Measurements from ENCODE around the gene ARMC8. TPM values are rescaled to one million over a fixed set of nuclear protein-coding genes. Genes with fewer than 3 reads are reported as not detected.

The ARMC8 gene
- total RNA-seq, 1 donor from 2014 or later: 81.1 TPM

- DNase-seq (ENCODE audit: low spot score): no peak
Measured at GRCh38 chr3:138242466-138242865, 55.4 kb downstream of the ARMC8 start.

GRCh38 chr3:138245026-138245425 is 57.9 kb downstream of the ARMC8 start:
- DNase-seq (ENCODE audit: low spot score): no peak

DNA sequence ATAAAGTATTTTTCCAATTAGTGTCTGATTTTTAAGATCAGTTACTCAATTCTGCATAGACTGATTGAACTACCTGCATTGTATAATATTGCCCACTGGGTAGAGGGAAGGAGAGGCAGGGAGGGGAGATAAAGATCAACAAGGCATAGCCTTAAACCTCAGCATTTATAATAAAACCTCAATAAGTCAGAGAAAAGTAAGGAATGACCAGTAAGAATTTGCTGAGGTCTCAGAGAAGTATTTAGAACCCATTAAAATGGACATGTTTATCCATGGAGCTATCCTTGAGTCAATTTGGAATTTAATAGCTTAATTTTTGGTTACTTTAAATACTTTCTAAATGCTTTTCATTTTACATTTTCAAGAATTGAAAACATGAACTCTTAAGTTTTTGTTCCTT is 62.5 kb downstream of the ARMC8 start:
- no peak for DNase-seq (ENCODE audit: low spot score)

- no peak for DNase-seq (ENCODE audit: low spot score)
Measured at GRCh38 chr3:138253609-138254008, 66.5 kb downstream of the ARMC8 start.

DNA sequence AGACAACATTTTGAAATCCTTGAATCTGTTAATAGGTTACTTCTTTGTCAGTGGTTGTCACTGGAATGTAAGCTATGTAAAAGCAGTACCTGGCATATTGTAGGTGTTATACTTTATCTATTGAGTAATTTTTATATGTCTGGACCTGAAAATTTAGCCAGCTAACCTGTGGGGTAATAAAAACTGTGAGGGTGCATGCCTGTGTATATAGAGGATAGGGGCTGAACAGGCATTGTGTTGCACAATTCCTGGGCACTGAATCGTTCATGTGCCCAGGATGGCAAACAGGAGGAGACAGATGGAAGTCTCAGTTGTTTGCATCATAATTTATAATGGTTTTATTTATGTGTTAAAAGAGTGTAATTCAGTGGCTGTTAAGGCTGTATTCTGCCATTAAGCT is 67.1 kb downstream of the ARMC8 start:
- no peak for DNase-seq (ENCODE audit: low spot score)

DNA sequence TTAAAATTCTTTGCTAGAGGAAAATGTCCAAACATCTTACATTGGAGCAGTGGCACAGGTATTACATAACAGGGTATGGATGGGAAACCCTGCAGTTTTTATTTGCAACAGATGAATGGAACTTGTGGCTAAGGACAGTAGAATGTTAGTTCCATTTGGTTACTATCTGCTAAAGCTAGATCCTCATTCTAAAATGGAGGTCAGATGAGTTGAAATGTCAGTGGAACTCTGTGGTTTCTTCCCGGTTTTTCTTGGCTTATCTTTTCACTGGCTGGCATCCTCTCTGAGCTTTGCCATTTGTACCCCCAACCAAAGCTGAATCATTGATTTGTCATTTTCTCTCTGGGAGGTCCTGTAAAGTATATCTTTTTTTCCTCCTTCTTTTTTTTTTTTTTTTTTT is 68.9 kb downstream of the ARMC8 start:
- no peak for DNase-seq (ENCODE audit: low spot score)

DNA sequence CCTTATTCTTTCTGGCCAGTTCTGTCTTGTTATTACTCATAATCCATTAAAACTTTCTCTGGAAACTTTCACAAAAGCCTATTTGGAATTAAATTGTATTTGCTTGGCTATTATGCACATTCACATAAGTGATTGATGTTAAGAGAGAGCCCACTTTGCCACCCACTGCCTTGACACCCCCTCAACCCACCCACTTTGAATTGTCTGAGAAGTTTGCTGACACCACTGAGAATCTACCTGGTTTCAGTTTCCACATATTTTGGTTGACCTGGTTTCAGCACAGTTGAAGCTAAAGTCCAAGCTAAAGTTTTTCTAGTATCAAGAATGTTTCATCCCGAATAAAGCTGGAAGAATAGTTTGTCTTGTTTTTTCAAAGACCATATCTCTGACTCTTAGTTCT is 70.9 kb downstream of the ARMC8 start:
- DNase-seq (ENCODE audit: low spot score): peak; percentile 54

GRCh38 chr3:138259126-138259525 is 72.0 kb downstream of the ARMC8 start:
- DNase-seq (ENCODE audit: low spot score): no peak

GRCh38 chr3:138260611-138261010 is 73.5 kb downstream of the ARMC8 start:
- peak; percentile 6 for DNase-seq (ENCODE audit: low spot score)

DNA sequence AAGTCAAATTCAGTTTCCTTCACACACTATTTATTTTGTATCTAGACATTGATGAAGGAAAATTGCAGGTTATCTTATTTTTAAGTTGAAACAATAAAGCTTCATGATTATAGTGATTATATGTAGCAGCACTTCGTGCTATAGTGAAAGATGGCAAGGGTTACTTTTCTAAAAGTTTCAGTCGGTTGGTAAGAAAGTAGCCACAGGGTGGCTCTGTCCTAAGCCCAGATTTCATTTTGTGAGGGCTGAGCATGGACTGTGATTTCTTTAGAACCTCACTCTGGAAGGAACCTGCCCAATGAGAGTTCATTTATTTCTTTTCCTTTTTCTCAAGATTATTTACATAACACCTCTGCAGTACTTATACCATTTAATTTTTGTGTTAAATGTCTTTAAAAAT is 76.0 kb downstream of the ARMC8 start:
- DNase-seq (ENCODE audit: low spot score): no peak

- no peak for DNase-seq (ENCODE audit: low spot score)
Measured at GRCh38 chr3:138265745-138266144, 78.6 kb downstream of the ARMC8 start.

DNA sequence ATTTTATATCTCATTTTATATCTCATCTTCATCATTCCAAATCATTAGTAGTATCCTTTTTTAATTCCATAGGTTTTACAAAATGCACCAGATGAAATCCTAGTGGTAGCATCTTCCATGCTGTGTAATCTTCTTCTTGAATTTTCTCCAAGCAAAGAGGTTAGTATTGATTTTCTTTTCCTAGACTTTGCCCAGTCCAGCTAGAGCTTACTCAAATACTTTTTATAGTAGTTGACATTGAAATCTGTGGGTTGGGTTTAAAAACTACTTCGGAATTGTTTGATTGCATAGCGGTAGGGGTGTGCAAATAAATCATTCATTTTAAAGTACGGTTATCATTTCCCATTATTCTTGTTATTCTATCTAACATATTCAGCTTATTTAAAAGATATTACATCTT is 80.0 kb downstream of the ARMC8 start:
- DNase-seq (ENCODE audit: low spot score): no peak

GRCh38 chr3:138270245-138270644 is 83.1 kb downstream of the ARMC8 start:
- DNase-seq (ENCODE audit: low spot score): no peak

- DNase-seq (ENCODE audit: low spot score): no peak
Measured at GRCh38 chr3:138271189-138271794, 84.2 kb downstream of the ARMC8 start.

- no peak for DNase-seq (ENCODE audit: low spot score)
Measured at GRCh38 chr3:138281561-138281960, 94.5 kb downstream of the ARMC8 start.

- no peak for DNase-seq (ENCODE audit: low spot score)
Measured at GRCh38 chr3:138282836-138283235, 95.7 kb downstream of the ARMC8 start.

- DNase-seq (ENCODE audit: low spot score): no peak
Measured at GRCh38 chr3:138284079-138284478, 97.0 kb downstream of the ARMC8 start.

DNA sequence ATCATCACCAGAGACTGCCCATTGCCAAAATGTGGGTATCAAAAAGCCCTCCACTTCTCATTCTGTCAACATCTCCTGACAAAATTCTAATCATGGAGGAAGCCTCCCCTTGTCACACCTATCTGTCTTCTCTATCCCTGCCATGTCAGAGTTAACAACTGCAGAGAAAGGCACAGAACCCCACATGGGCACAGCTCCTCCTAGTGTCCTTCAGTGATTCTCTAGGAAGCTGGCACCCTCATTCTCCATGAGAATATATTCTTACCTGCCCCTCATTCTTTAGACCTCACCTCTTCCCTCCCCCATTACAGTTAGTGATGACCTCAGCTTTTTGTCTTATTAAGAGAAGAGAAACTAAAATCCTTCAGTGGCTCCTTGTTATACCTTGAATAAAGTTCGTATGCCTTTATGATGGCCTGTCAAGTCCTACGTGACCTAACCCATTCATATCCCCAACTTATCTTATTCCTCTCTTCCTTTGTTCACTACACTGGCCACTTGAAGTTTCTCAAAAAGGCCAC is 97.9 kb downstream of the ARMC8 start:
- DNase-seq (ENCODE audit: low spot score): no peak

DNA sequence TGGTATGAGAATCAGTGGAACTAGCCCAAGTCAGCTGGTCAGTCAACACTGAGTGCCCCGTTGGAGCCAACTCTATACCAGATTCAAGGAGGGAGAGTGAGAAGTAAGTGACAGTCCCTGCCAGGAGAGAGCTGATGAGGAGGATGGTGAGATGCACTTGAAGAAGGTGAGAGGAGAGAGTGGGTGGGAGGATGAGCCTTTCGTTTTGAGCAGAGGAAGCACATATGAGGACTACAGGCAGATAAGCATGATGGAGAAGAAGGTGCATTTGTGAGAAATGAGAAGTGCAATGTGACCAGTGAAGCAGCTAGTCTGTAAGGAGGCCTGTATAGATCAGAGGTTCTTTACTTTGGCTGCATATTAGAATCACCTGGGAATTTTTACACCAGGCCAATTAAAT is 102.2 kb downstream of the ARMC8 start:
- DNase-seq (ENCODE audit: low spot score): no peak

DNA sequence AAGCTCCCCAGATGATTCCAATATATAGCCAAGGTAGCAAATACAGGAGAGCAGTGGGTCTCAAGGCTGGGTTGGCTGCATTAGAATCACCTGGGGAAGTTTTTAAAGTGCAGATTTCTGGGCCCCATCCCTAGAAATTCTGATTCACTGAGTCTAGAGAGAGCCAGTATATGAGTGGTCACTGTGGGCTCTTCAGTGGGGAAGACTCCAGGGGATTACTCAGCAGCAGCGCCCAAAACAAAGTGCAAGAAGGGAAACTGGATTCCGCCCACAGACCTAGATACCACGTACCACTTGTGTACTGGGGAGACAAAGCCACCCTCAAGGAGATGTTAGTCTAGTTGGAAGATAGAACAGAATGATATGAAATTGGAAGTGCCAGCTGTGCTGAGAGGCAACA is 102.6 kb downstream of the ARMC8 start:
- no peak for DNase-seq (ENCODE audit: low spot score)

DNA sequence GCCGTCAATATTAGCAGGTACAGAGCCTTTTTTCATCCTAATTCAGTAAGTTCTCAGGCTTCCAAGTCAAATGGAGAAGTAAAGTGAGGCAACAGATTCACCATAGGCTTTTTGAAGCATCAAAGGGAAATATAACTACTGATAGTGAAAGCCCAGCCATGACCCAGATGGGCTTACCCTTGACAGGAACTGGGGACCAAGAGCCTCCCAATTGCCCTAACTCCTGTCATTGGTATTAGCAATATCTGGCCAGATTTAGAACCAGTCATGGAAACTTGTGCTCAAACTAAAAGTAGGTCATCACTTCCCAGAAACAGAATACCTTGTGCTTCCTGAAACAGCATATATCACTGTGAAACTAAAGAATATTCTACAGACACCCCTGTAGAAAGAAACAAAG is 109.5 kb downstream of the ARMC8 start:
- peak; percentile 33 for DNase-seq (ENCODE audit: low spot score)

DNA sequence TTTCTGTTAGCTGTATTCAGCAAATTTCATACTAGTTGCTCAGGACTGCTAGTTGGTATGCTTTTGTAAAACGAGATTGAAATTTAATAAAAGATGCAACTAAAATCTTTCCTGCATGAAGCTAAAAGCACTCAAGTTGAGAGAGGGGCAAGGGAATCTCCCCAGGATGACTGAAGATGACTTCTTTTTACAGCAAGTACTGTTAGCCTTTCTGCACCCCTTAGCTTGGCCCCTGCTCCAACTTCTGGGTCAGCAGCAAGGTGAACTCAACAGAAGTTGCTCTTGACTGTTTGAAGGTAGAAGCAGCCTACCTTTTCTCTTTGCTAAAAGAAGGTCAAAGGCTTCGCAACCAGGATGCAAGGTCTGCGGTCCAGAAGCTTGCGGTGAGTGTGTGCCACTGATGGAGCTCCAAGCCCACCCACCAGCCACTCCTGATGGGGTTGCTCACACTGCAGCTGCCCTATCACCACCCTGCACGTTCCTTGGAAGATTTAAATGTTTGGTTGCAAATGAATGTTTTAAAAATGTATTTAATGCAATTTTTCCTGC is 110.0 kb downstream of the ARMC8 start:
- DNase-seq (ENCODE audit: low spot score): no peak

GRCh38 chr3:138297876-138298275 is 110.8 kb downstream of the ARMC8 start:
- no peak for DNase-seq (ENCODE audit: low spot score)

GRCh38 chr3:138300647-138301046 is 113.5 kb downstream of the ARMC8 start:
- DNase-seq (ENCODE audit: low spot score): no peak
